Measurements from ENCODE around the gene ZDHHC14.

ZDHHC14 gene

GRCh38 chr6:157676241-157676640 lies 295.3 kb downstream of the ZDHHC14 start:
- Histone ChIP-seq H3K36me3 (ENCODE audit: insufficient read depth) (no peaks in the 10 kb centered on the region), H3K79me2 (ENCODE audit: insufficient read depth, low read depth) (no peaks in the 10 kb centered on the region), H4K20me1 (ENCODE audit: insufficient read depth) (no peaks in the 10 kb centered on the region), H3K4me1 (ENCODE audit: low read depth, poor library complexity, severe bottlenecking) (no peaks in the 10 kb centered on the region), H3K4me3 (IDR thresholded peaks at IDR 0.05; ENCODE audit: insufficient read depth, low read depth, low read length) (no peak overlapping the region), H3K27ac (no peak overlapping the region), H2AFZ (ENCODE audit: low read depth) (no peak overlapping the region), H3K9ac (no peak overlapping the region), H3K27me3 (ENCODE audit: insufficient read depth, low read depth) (no peaks in the 10 kb centered on the region), H3K4me2 (no peak overlapping the region)
- TF ChIP-seq, protein P1, sequence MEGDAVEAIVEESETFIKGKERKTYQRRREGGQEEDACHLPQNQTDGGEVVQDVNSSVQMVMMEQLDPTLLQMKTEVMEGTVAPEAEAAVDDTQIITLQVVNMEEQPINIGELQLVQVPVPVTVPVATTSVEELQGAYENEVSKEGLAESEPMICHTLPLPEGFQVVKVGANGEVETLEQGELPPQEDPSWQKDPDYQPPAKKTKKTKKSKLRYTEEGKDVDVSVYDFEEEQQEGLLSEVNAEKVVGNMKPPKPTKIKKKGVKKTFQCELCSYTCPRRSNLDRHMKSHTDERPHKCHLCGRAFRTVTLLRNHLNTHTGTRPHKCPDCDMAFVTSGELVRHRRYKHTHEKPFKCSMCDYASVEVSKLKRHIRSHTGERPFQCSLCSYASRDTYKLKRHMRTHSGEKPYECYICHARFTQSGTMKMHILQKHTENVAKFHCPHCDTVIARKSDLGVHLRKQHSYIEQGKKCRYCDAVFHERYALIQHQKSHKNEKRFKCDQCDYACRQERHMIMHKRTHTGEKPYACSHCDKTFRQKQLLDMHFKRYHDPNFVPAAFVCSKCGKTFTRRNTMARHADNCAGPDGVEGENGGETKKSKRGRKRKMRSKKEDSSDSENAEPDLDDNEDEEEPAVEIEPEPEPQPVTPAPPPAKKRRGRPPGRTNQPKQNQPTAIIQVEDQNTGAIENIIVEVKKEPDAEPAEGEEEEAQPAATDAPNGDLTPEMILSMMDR (conservative IDR thresholded peaks at IDR 0.05; ENCODE audit: low read depth, low read length) = no peak

DNA sequence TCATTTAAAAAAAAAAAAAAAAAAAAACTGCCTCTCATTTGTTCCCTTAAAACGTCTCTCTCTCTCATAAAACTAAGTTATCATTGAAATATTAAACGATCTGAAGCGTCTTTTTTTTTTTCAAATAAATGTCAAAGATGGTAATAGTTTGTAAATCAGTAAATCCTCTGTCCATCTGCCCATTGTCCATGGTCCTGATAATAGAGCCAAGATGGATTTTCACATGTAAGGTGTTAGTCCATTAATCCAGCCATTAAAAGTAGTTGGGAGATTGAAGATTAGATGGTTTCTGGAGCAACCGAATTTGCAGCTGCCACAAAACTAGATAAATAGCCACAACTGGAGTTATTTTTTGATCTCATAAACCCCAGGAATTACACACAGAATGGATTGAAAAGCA lies 296.2 kb downstream of the ZDHHC14 start:
- no peak overlapping the region for H3K9ac ChIP-seq
- no peak overlapping the region for H3K4me3 ChIP-seq (IDR thresholded peaks at IDR 0.05; ENCODE audit: insufficient read depth, low read depth, low read length)
- no peak overlapping the region for H2AFZ ChIP-seq (ENCODE audit: low read depth)
- no peaks in the 10 kb centered on the region for H3K36me3 ChIP-seq (ENCODE audit: insufficient read depth)
- H3K27me3 ChIP-seq (ENCODE audit: insufficient read depth, low read depth) = no peaks in the 10 kb centered on the region
- TF ChIP-seq, protein P1 (conservative IDR thresholded peaks at IDR 0.05; ENCODE audit: low read depth, low read length) = no peak
- no peaks in the 10 kb centered on the region for H4K20me1 ChIP-seq (ENCODE audit: insufficient read depth)
- no peaks in the 10 kb centered on the region for H3K4me1 ChIP-seq (ENCODE audit: low read depth, poor library complexity, severe bottlenecking)
- H3K4me2 ChIP-seq = no peak overlapping the region
- no peaks in the 10 kb centered on the region for H3K79me2 ChIP-seq (ENCODE audit: insufficient read depth, low read depth)
- no peak overlapping the region for H3K27ac ChIP-seq

DNA sequence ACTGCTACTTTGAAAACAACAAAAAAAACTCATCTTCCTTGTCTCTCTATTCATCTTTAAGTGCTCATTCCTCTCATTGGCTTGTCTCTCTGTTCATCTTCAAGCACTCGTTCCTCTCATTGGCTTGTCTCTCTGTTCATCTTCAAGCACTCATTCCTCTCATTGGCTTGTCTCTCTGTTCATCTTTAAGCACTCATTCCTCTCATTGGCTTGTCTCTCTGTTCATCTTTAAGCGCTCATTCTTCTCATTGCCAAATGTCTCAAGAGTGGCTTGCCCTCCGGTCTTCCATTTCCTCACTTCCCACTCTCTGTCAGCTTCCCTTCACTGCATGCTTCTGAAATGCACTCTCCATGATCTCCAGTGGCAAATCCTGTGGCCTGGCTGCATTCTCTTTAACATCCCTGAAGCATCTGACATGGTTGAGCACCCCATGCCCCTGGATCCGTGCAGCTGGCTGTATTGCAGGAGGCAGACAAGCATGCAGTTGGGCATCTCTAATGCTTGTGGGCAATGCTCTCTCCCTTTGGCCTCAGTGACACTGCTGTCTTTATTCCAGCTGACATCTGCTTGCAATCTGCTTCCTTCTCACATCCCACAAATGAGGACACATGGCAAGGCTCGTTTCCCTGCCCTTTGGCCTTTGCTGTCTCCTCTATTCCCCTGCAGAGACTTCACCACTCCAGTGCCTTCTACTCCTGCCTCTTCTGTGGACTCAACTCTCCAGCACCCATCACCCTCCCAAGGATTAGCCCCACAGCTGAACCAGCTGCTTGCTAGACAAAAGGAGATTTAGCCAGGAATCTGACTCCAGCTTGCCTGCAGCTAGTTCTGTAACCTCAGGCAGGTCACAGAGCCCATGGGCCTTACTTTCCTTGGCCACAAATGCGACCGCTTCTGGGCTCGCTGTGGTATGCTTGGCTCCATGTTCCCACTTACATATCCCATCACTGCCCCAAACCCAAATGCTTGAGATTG lies 298.9 kb downstream of the ZDHHC14 start:
- no peak overlapping the region for H3K27ac ChIP-seq
- H3K4me2 ChIP-seq = no peak overlapping the region

DNA sequence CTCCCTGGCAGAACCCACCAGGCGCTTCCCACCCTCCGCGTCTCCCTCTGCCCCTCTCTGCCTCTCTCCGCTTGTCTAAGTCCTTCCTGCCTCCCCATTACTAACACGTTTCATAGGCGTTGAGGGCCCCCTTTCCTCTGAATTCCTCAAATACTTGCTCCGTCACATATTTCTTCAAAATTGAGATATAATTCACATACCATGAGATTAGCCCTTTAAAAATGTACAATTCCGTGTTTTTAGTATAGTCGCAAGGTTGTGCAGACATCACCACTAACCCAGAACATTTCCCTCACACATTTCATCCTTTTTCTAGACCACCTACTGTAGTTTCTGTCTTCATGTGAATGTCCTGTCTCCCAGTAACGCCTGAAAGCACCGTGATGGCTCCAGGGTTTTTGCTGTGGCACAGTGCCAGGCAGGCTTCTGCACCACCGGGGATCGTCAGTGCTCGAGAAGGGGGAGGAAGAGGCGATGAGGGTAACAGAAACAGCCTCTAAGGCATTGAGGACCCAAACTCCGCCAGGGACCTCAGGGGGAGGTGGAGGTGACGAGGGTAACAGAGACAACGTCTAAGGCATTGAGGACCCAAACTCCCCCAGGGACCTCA lies 300.2 kb downstream of the ZDHHC14 start:
- no peaks in the 10 kb centered on the region for H3K79me2 ChIP-seq (ENCODE audit: insufficient read depth, low read depth)
- H2AFZ ChIP-seq (ENCODE audit: low read depth) = no peak overlapping the region
- no peaks in the 10 kb centered on the region for H3K4me1 ChIP-seq (ENCODE audit: low read depth, poor library complexity, severe bottlenecking)
- no peak overlapping the region for H3K4me3 ChIP-seq (IDR thresholded peaks at IDR 0.05; ENCODE audit: insufficient read depth, low read depth, low read length)
- H3K36me3 ChIP-seq (ENCODE audit: insufficient read depth) = no peaks in the 10 kb centered on the region
- no peak overlapping the region for H3K27ac ChIP-seq
- H3K4me2 ChIP-seq = no peak overlapping the region
- H3K9ac ChIP-seq = no peak overlapping the region
- no peaks in the 10 kb centered on the region for H3K27me3 ChIP-seq (ENCODE audit: insufficient read depth, low read depth)
- no peaks in the 10 kb centered on the region for H4K20me1 ChIP-seq (ENCODE audit: insufficient read depth)
- TF ChIP-seq, protein P1 (conservative IDR thresholded peaks at IDR 0.05; ENCODE audit: low read depth, low read length) = no peak

More for the DNA sequence above, 298.9 kb downstream of the ZDHHC14 start:
- H3K4me3 ChIP-seq (IDR thresholded peaks at IDR 0.05; ENCODE audit: insufficient read depth, low read depth, low read length) = no peak overlapping the region
- TF ChIP-seq, protein P1 (conservative IDR thresholded peaks at IDR 0.05; ENCODE audit: low read depth, low read length) = no peak
- H2AFZ ChIP-seq (ENCODE audit: low read depth) = no peak overlapping the region
- H4K20me1 ChIP-seq (ENCODE audit: insufficient read depth) = no peaks in the 10 kb centered on the region
- no peak overlapping the region for H3K9ac ChIP-seq
- H3K27me3 ChIP-seq (ENCODE audit: insufficient read depth, low read depth) = no peaks in the 10 kb centered on the region
- H3K36me3 ChIP-seq (ENCODE audit: insufficient read depth) = no peaks in the 10 kb centered on the region
- H3K4me1 ChIP-seq (ENCODE audit: low read depth, poor library complexity, severe bottlenecking) = no peaks in the 10 kb centered on the region
- no peaks in the 10 kb centered on the region for H3K79me2 ChIP-seq (ENCODE audit: insufficient read depth, low read depth)
